Measurements from ENCODE around the gene COQ2. TPM values are rescaled to one million over a fixed set of nuclear protein-coding genes. Genes with fewer than 3 reads are reported as not detected.

Gene COQ2
- total and polyA plus RNA-seq, 2 donors (not counting 1 experiment from before 2014, with no cell fraction given): 16.7 to 26.4 TPM

DNA sequence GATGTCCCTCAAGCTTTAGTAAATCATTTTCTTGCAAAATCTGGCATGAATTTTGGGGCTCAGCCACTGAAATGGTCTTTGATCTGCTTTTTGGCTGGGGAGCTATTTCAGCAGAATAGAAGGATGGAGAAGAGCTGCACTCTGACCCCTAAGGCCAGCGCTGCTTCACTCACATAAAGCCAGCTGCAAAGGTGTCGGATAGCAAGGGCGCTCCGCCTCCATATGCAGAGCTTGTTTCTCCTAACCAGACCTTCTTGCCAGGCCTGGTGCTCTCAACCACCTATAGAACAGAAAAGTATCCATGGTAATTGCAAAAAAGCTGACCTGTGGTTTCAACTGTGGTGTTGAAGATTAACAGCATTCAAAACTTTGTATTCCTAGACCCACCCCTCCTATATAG, 24.1 kb upstream of the COQ2 start:
- H3K36me3 ChIP-seq (ENCODE audit: control insufficient read depth, insufficient read depth, low read length): no peaks in the 10 kb centered on the region
- H3K79me2 ChIP-seq (ENCODE audit: control insufficient read depth, insufficient read depth, low read length): no peaks in the 10 kb centered on the region
- no peak overlapping the region for H2AFZ ChIP-seq (ENCODE audit: low read length)
- no peaks in the 10 kb centered on the region for H3K27me3 ChIP-seq (ENCODE audit: control insufficient read depth, insufficient read depth, low read length)
- no peak overlapping the region for H3K4me3 ChIP-seq (replicated peaks in 1 of 4; ENCODE audit: control extremely low read depth in 1 of 4, insufficient read depth in 1 of 4, low read depth in 3 of 4, low read length in 4 of 4)
- H3K4me1 ChIP-seq (ENCODE audit: control insufficient read depth, extremely low read depth, insufficient read depth, low read length): no peaks in the 10 kb centered on the region
- no peak for DNase-seq (ENCODE audit: low read depth in 2 of 2)
- H3K9ac ChIP-seq (ENCODE audit: insufficient read depth, low read length): no peak overlapping the region
- H3K9me3 ChIP-seq (ENCODE audit: control insufficient read depth, insufficient read depth, low read depth, low read length): no peaks in the 10 kb centered on the region
- no peak overlapping the region for H3K27ac ChIP-seq (ENCODE audit: insufficient read depth, low read length)
- TF ChIP-seq, protein P1, sequence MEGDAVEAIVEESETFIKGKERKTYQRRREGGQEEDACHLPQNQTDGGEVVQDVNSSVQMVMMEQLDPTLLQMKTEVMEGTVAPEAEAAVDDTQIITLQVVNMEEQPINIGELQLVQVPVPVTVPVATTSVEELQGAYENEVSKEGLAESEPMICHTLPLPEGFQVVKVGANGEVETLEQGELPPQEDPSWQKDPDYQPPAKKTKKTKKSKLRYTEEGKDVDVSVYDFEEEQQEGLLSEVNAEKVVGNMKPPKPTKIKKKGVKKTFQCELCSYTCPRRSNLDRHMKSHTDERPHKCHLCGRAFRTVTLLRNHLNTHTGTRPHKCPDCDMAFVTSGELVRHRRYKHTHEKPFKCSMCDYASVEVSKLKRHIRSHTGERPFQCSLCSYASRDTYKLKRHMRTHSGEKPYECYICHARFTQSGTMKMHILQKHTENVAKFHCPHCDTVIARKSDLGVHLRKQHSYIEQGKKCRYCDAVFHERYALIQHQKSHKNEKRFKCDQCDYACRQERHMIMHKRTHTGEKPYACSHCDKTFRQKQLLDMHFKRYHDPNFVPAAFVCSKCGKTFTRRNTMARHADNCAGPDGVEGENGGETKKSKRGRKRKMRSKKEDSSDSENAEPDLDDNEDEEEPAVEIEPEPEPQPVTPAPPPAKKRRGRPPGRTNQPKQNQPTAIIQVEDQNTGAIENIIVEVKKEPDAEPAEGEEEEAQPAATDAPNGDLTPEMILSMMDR (conservative IDR thresholded peaks at IDR 0.05 in 1 of 2, IDR thresholded peaks at IDR 0.05 in 1 of 2; ENCODE audit: low read depth in 1 of 2, low read length in 2 of 2): no peak
- no peak for TF ChIP-seq EZH2 (IDR thresholded peaks at IDR 0.05; ENCODE audit: low read length, missing control alignments)
- no peaks in the 10 kb centered on the region for H4K20me1 ChIP-seq (ENCODE audit: control insufficient read depth, extremely low read depth, insufficient read depth, low read length)
- no peak overlapping the region for H3K4me2 ChIP-seq (ENCODE audit: extremely low read depth, insufficient read depth, low read length)

DNA sequence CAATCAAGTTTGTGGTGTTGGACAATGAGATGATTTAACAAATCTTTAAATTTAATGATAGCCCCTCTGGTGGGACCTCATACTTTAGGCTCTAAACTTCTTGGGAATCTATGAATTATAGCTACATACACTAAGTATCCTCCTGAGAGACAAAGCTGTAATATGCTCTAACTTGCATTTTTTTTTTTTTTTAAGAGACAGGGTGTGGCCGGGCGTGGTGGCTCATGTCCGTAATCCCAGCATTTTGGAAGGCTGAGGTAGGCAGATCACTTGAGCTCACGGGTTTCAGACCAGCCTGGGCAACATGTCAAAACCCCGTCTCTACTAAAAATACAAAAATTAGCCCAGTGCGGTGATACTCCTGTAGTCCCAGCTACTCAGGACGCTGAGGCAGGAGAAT, 23.3 kb upstream of the COQ2 start:
- Histone ChIP-seq H3K9ac (ENCODE audit: insufficient read depth, low read length) (no peak overlapping the region), H3K36me3 (ENCODE audit: control insufficient read depth, insufficient read depth, low read length) (no peaks in the 10 kb centered on the region), H3K9me3 (ENCODE audit: control insufficient read depth, insufficient read depth, low read depth, low read length) (no peaks in the 10 kb centered on the region), H3K4me1 (ENCODE audit: control insufficient read depth, extremely low read depth, insufficient read depth, low read length) (no peaks in the 10 kb centered on the region), H3K4me2 (ENCODE audit: extremely low read depth, insufficient read depth, low read length) (no peak overlapping the region), H2AFZ (ENCODE audit: low read length) (no peak overlapping the region), H3K27ac (ENCODE audit: insufficient read depth, low read length) (no peak overlapping the region), H3K4me3 (replicated peaks in 1 of 4; ENCODE audit: control extremely low read depth in 1 of 4, insufficient read depth in 1 of 4, low read depth in 3 of 4, low read length in 4 of 4) (no peak overlapping the region), H3K79me2 (ENCODE audit: control insufficient read depth, insufficient read depth, low read length) (no peaks in the 10 kb centered on the region), H4K20me1 (ENCODE audit: control insufficient read depth, extremely low read depth, insufficient read depth, low read length) (no peaks in the 10 kb centered on the region), H3K27me3 (ENCODE audit: control insufficient read depth, insufficient read depth, low read length) (no peaks in the 10 kb centered on the region)
- DNase-seq (ENCODE audit: low read depth in 2 of 2): no peak
- no peak for TF ChIP-seq EZH2 (IDR thresholded peaks at IDR 0.05; ENCODE audit: low read length, missing control alignments)
- TF ChIP-seq, protein P1 (conservative IDR thresholded peaks at IDR 0.05 in 1 of 2, IDR thresholded peaks at IDR 0.05 in 1 of 2; ENCODE audit: low read depth in 1 of 2, low read length in 2 of 2): no peak

DNA sequence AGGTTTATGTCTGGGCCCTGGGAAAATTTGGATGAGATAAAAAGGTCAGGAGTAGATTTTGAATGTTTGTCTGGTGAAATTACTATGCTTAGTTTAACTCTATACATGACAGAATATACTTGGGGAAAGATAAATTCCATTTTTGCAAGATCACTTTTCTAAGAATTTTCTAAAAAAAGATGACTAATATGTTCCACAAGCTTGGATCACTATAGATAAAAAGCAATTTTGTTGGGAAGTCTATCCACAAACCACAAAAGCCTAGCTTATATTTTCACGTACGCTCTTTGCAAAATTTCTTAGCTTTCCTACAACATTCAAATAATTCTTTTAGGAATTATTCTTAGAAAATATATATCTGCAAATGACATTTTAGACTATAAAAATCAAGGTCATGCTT, 20.6 kb upstream of the COQ2 start:
- no peak for TF ChIP-seq EZH2 (IDR thresholded peaks at IDR 0.05; ENCODE audit: low read length, missing control alignments)
- TF ChIP-seq, protein P1 (conservative IDR thresholded peaks at IDR 0.05 in 1 of 2, IDR thresholded peaks at IDR 0.05 in 1 of 2; ENCODE audit: low read depth in 1 of 2, low read length in 2 of 2): no peak
- Histone ChIP-seq H3K27ac (ENCODE audit: insufficient read depth, low read length) (no peak overlapping the region), H3K4me2 (ENCODE audit: extremely low read depth, insufficient read depth, low read length) (no peak overlapping the region), H3K79me2 (ENCODE audit: control insufficient read depth, insufficient read depth, low read length) (no peaks in the 10 kb centered on the region), H4K20me1 (ENCODE audit: control insufficient read depth, extremely low read depth, insufficient read depth, low read length) (no peaks in the 10 kb centered on the region), H3K27me3 (ENCODE audit: control insufficient read depth, insufficient read depth, low read length) (no peaks in the 10 kb centered on the region), H3K36me3 (ENCODE audit: control insufficient read depth, insufficient read depth, low read length) (no peaks in the 10 kb centered on the region), H3K9ac (ENCODE audit: insufficient read depth, low read length) (no peak overlapping the region), H3K9me3 (ENCODE audit: control insufficient read depth, insufficient read depth, low read depth, low read length) (no peaks in the 10 kb centered on the region), H2AFZ (ENCODE audit: low read length) (no peak overlapping the region), H3K4me3 (replicated peaks in 1 of 4; ENCODE audit: control extremely low read depth in 1 of 4, insufficient read depth in 1 of 4, low read depth in 3 of 4, low read length in 4 of 4) (no peak overlapping the region), H3K4me1 (ENCODE audit: control insufficient read depth, extremely low read depth, insufficient read depth, low read length) (no peaks in the 10 kb centered on the region)
- DNase-seq (ENCODE audit: low read depth in 2 of 2): no peak
